Brain microvascular endothelial cell (primary cell): Measurements from ENCODE around the gene ATOSB.

Experiments used
- DNase-seq: peaks from one replicate; pipeline ENCODE4 v3.0.0-alpha.2; 2020
- H3K27ac ChIP-seq: fragments of 250-450 bp; sonication (Bioruptor Pico); 2 replicates; pipeline ENCODE4 v1.5.1; 2020; ENCODE audit warnings: mild to moderate bottlenecking, moderate library complexity
- H3K27me3 ChIP-seq: fragments of 250-450 bp; sonication (Bioruptor Pico); replicated peaks from 2 replicates; pipeline ENCODE4 v1.5.1; 2020; ENCODE audit warnings: mild to moderate bottlenecking
- H3K36me3 ChIP-seq: fragments of 250-450 bp; sonication (Bioruptor Pico); replicated peaks from 2 replicates; pipeline ENCODE4 v1.5.1; 2020; ENCODE audit warnings: mild to moderate bottlenecking
- H3K4me3 ChIP-seq: 2 replicates; pipeline ENCODE4 v1.5.1; 2011; ENCODE audit warnings: low read depth, mild to moderate bottlenecking, control low read depth, low read length, moderate library complexity
- in situ Hi-C: cut with HindIII; loops from 2 replicates; pipeline ENCODE4 v1.10.0; 2017; ENCODE audit warnings: low sequenced_read_pairs, low pct_ligation_motif_present
- TF ChIP-seq, protein P1 (sequence below): IDR thresholded peaks from 2 replicates; pipeline ENCODE4 v1.5.1; 2011; ENCODE audit warnings: low read depth, mild to moderate bottlenecking, moderate library complexity, low read length, control low read depth, inconsistent platforms; ENCODE audit errors: missing control alignments

Gene ATOSB

DNA sequence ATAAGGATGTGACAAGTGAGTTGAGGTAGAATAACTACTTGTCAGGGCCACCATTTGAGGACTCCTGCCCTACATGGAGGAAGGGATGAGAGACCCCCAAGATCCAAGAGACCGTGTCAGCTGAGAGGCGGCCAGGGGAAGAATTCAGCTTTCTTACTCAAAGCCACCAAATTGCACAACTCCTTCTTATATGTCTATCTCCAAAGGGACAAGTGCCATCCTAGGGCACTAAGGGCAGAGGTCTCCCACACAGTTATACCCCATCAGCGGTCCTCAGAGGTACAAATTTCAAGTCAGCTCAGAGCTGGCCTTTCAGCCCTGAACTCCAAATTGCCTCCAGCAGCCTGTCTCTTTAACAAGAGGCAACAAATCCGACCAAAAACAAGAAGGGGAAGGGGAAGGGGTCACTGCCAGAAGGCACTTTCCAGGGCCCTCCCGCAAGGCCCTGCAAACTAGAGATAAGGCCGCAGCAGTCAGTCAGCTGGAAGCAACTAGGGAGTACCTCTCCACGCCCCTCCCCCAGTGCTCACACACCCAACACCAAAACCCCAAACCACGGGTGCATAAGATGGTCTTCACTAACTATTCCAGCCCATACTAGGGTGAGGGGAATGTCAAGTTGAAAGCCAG, 6.6 kb downstream of the ATOSB start:
- TF ChIP-seq, protein P1, sequence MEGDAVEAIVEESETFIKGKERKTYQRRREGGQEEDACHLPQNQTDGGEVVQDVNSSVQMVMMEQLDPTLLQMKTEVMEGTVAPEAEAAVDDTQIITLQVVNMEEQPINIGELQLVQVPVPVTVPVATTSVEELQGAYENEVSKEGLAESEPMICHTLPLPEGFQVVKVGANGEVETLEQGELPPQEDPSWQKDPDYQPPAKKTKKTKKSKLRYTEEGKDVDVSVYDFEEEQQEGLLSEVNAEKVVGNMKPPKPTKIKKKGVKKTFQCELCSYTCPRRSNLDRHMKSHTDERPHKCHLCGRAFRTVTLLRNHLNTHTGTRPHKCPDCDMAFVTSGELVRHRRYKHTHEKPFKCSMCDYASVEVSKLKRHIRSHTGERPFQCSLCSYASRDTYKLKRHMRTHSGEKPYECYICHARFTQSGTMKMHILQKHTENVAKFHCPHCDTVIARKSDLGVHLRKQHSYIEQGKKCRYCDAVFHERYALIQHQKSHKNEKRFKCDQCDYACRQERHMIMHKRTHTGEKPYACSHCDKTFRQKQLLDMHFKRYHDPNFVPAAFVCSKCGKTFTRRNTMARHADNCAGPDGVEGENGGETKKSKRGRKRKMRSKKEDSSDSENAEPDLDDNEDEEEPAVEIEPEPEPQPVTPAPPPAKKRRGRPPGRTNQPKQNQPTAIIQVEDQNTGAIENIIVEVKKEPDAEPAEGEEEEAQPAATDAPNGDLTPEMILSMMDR = no peak
- in situ Hi-C loops = no loop called here
- Histone ChIP-seq H3K27ac (no peak overlapping the region), H3K36me3 (peaks cover 40% of the 10 kb centered on the region), H3K4me3 (no peak overlapping the region), H3K27me3 (no peaks in the 10 kb centered on the region)
- DNase-seq = no peak

DNA sequence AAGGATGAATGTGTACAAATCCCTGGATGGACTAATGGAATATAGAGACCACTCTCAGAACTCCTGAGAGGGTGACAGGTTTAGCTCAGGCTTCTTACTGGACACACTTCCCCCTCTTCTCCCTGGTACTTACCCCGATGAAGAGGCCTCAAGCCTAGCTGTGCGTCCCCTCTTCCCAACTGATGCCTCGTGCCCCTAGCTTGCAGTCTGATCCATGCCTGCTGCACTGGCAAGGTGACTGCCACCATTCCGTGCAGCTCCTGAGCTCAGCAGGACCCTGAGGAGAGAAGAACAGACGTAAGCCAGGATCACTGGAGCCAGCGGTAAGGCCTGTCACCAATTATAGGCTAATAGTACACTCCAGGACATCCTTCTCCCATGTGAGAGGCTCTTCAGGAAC, 7.2 kb downstream of the ATOSB start:
- in situ Hi-C loops = no loop called here
- H3K4me3 ChIP-seq = no peak overlapping the region
- DNase-seq = no peak
- TF ChIP-seq, protein P1 = no peak
- H3K36me3 ChIP-seq = peaks cover 40% of the 10 kb centered on the region
- no peaks in the 10 kb centered on the region for H3K27me3 ChIP-seq
- H3K27ac ChIP-seq = no peak overlapping the region

DNA sequence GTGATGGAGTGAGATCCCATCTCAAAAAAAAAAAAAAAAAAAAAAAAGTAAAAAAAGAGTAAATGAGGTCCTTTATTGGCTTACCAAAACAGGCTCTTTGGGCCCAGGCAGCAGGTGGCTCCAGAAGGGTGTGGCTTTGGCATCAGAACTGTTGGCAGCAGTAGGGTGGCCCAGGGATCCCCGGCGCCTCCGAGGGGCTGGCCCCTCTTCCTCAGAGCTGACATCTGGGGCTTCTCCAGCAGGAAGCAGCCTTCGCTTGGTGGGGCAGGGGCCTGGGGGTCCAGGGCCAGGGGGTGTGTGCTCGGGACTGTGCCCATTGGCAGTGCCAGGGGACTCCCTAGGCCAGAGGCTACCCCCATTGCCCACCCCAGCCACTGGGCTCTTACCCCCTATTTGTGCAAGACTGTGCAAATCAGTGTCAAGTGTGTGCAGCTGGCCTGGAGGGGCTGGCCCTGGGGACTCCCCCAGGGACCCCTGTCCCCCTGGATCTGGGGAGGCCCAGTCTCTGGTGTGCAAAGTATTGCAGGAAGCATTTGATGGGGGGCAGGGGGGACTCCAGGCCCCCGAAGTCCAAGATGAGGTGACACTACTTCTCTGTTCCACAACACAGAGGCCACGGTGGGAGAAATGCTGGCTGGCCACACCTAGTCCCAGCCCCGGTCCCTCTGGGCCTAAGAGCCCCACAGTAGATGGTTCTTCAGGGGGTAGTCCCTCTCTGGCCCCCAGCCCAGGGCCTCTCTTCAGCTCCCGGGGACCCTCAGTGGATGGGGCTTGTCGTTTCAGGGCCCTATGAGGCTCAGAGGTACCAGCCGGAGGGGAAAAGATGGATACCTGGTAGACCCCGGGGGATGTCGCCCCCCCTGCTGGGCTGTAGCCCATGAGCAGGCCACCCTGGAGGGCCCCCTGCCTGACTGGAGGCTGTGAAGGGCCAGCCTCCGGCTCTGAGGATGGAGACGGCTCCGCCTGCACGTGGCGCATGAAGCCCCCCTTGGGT, 8.1 kb downstream of the ATOSB start:
- Histone ChIP-seq H3K36me3 (peaks cover 40% of the 10 kb centered on the region), H3K27ac (no peak overlapping the region), H3K27me3 (no peaks in the 10 kb centered on the region), H3K4me3 (no peak overlapping the region)
- no peak for DNase-seq
- TF ChIP-seq, protein P1 = no peak
- in situ Hi-C loops = no loop called here

DNA sequence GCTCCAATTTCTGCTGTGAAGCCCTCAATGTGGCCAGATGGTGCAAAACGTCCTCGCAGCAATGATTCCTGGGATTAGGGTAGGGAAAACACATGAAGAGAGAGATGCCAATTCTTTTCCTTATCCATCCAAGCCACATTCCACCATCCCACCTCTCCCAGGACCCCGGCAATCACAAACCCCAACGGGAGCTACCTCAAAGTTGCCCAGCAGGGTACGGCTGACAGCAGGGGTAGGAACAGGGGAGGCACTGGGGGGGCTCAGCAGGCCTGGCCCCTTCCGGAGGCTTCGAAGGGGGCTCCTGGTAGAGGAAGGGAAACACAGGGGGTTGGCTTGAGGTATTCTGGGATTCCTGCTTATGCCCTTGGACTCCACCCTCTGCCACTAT, 9.3 kb downstream of the ATOSB start:
- Histone ChIP-seq H3K27ac (no peak overlapping the region), H3K27me3 (no peaks in the 10 kb centered on the region), H3K4me3 (no peak overlapping the region), H3K36me3 (peaks cover 46% of the 10 kb centered on the region)
- in situ Hi-C loops = no loop called here
- no peak for DNase-seq
- TF ChIP-seq, protein P1 = no peak

DNA sequence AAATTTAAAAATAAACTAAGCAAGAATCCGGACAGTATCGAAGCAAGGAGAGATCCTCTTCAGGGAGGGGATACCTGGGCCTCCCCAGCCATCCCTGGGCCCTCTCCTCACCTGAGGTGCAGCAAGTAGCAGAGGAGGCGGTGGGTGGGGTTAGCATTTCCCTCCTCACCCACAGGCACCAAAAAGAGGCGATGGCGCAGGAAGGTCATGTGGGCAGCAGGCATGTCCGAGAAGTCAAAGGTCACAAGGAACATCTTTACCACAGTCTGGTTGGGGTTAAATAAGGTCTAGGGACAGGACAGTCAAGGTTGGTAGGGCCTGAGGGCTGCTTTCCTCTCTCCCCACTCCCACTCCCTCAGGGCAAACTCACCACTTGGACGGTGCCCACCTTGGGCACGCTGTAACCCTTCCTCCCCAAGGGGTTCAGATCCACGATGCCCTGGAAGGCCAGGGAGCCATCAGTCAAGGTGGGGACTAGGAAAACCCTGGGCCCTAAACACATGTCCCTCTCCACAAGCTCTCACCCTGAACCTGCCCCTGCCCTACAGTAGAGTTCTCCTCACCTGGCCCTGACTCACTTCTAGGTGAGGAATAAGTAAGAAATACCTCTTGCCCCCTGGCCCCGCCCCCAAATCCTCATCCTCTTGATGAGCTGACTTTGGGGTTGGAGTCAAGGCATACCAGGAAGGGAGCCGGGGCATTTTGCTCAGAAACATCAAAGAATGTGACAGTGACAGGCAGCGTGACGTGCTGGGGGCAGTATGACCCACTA, 9.9 kb downstream of the ATOSB start:
- in situ Hi-C loops = no loop called here
- no peak for DNase-seq
- H3K27me3 ChIP-seq = no peaks in the 10 kb centered on the region
- H3K36me3 ChIP-seq = peaks cover 50% of the 10 kb centered on the region
- H3K27ac ChIP-seq = no peak overlapping the region
- TF ChIP-seq, protein P1 = no peak
- H3K4me3 ChIP-seq = no peak overlapping the region
